ENCODE results near the gene TMEM82. TPM values are rescaled to one million over a fixed set of nuclear protein-coding genes. Genes with fewer than 3 reads are reported as not detected.

Gene TMEM82
- total RNA-seq, 3 donors from 2014 or later = not detected

GRCh38 chr1:15764890-15765289 lies 22.6 kb downstream of the TMEM82 start:
- Mint-ChIP-seq H3K4me1 (ENCODE audit: low read depth) (no peaks in the 10 kb centered on the region), H3K4me3 (no peak overlapping the region), H3K9me3 (no peaks in the 10 kb centered on the region), H3K36me3 (ENCODE audit: insufficient read depth) (no peaks in the 10 kb centered on the region), H3K27me3 (ENCODE audit: low read depth) (peaks cover 24% of the 10 kb centered on the region)
- ATAC-seq = no peak
- DNase-seq = no peak

GRCh38 chr1:15765495-15766194 lies 23.3 kb downstream of the TMEM82 start:
- ATAC-seq = no peak
- no peak for DNase-seq
- Mint-ChIP-seq H3K9me3 (no peaks in the 10 kb centered on the region), H3K27me3 (ENCODE audit: low read depth) (peaks cover 21% of the 10 kb centered on the region), H3K4me3 (no peak overlapping the region), H3K4me1 (ENCODE audit: low read depth) (no peaks in the 10 kb centered on the region), H3K36me3 (ENCODE audit: insufficient read depth) (no peaks in the 10 kb centered on the region)

- DNase-seq (no peak), ATAC-seq (no peak)
- H3K9me3 Mint-ChIP-seq = no peaks in the 10 kb centered on the region
- peaks cover 23% of the 10 kb centered on the region for H3K27me3 Mint-ChIP-seq (ENCODE audit: low read depth)
- H3K4me1 Mint-ChIP-seq (ENCODE audit: low read depth) = no peaks in the 10 kb centered on the region
- no peaks in the 10 kb centered on the region for H3K36me3 Mint-ChIP-seq (ENCODE audit: insufficient read depth)
- no peak overlapping the region for H3K4me3 Mint-ChIP-seq
Observed at GRCh38 chr1:15767941-15768340, 25.6 kb downstream of the TMEM82 start.

- H3K4me1 Mint-ChIP-seq (ENCODE audit: low read depth) = no peaks in the 10 kb centered on the region
- peaks cover 23% of the 10 kb centered on the region for H3K27me3 Mint-ChIP-seq (ENCODE audit: low read depth)
- no peaks in the 10 kb centered on the region for H3K36me3 Mint-ChIP-seq (ENCODE audit: insufficient read depth)
- no peak overlapping the region for H3K4me3 Mint-ChIP-seq
- H3K9me3 Mint-ChIP-seq = no peaks in the 10 kb centered on the region
- no peak for ATAC-seq
- DNase-seq = no peak
Observed at GRCh38 chr1:15768388-15768787, 26.1 kb downstream of the TMEM82 start.

GRCh38 chr1:15770313-15770962 lies 28.1 kb downstream of the TMEM82 start:
- DNase-seq (no peak), ATAC-seq (no peak)
- H3K27me3 Mint-ChIP-seq (ENCODE audit: low read depth) = peaks cover 21% of the 10 kb centered on the region
- no peak overlapping the region for H3K4me3 Mint-ChIP-seq
- no peaks in the 10 kb centered on the region for H3K4me1 Mint-ChIP-seq (ENCODE audit: low read depth)
- H3K36me3 Mint-ChIP-seq (ENCODE audit: insufficient read depth) = no peaks in the 10 kb centered on the region
- no peaks in the 10 kb centered on the region for H3K9me3 Mint-ChIP-seq

GRCh38 chr1:15771836-15772515 lies 29.7 kb downstream of the TMEM82 start:
- no peaks in the 10 kb centered on the region for H3K4me1 Mint-ChIP-seq (ENCODE audit: low read depth)
- no peaks in the 10 kb centered on the region for H3K9me3 Mint-ChIP-seq
- ATAC-seq (no peak), DNase-seq (no peak)
- H3K36me3 Mint-ChIP-seq (ENCODE audit: insufficient read depth) = no peaks in the 10 kb centered on the region
- no peak overlapping the region for H3K4me3 Mint-ChIP-seq
- H3K27me3 Mint-ChIP-seq (ENCODE audit: low read depth) = peaks cover 21% of the 10 kb centered on the region

GRCh38 chr1:15775706-15776105 lies 33.4 kb downstream of the TMEM82 start:
- no peaks in the 10 kb centered on the region for H3K9me3 Mint-ChIP-seq
- H3K4me3 Mint-ChIP-seq = no peak overlapping the region
- H3K27me3 Mint-ChIP-seq (ENCODE audit: low read depth) = peaks cover 15% of the 10 kb centered on the region
- no peaks in the 10 kb centered on the region for H3K36me3 Mint-ChIP-seq (ENCODE audit: insufficient read depth)
- DNase-seq (no peak), ATAC-seq (no peak)
- no peaks in the 10 kb centered on the region for H3K4me1 Mint-ChIP-seq (ENCODE audit: low read depth)

GRCh38 chr1:15777909-15778707 lies 35.8 kb downstream of the TMEM82 start:
- H3K27me3 Mint-ChIP-seq (ENCODE audit: low read depth) = peaks cover 2% of the 10 kb centered on the region
- no peak for ATAC-seq
- no peaks in the 10 kb centered on the region for H3K9me3 Mint-ChIP-seq
- no peak overlapping the region for H3K4me3 Mint-ChIP-seq
- H3K36me3 Mint-ChIP-seq (ENCODE audit: insufficient read depth) = no peaks in the 10 kb centered on the region
- DNase-seq = no peak
- H3K4me1 Mint-ChIP-seq (ENCODE audit: low read depth) = no peaks in the 10 kb centered on the region

- ATAC-seq (no peak), DNase-seq (no peak)
- H3K4me1 Mint-ChIP-seq (ENCODE audit: low read depth) = no peaks in the 10 kb centered on the region
Observed at GRCh38 chr1:15785683-15786082, 43.4 kb downstream of the TMEM82 start.

GRCh38 chr1:15786581-15786980 lies 44.3 kb downstream of the TMEM82 start:
- Mint-ChIP-seq H3K9me3 (no peaks in the 10 kb centered on the region), H3K36me3 (ENCODE audit: insufficient read depth) (no peaks in the 10 kb centered on the region)

More at GRCh38 chr1:15785683-15786082, 43.4 kb downstream of the TMEM82 start:
- peaks cover 7% of the 10 kb centered on the region for H3K27me3 Mint-ChIP-seq (ENCODE audit: low read depth)
- H3K36me3 Mint-ChIP-seq (ENCODE audit: insufficient read depth) = no peaks in the 10 kb centered on the region
- no peak overlapping the region for H3K4me3 Mint-ChIP-seq
- no peaks in the 10 kb centered on the region for H3K9me3 Mint-ChIP-seq

GRCh38 chr1:15788624-15789301 lies 46.5 kb downstream of the TMEM82 start:
- no peaks in the 10 kb centered on the region for H3K36me3 Mint-ChIP-seq (ENCODE audit: insufficient read depth)
- DNase-seq = no peak
- ATAC-seq = no peak
- H3K9me3 Mint-ChIP-seq = no peaks in the 10 kb centered on the region
- H3K27me3 Mint-ChIP-seq (ENCODE audit: low read depth) = peaks cover 11% of the 10 kb centered on the region
- H3K4me1 Mint-ChIP-seq (ENCODE audit: low read depth) = peaks cover 1% of the 10 kb centered on the region
- no peak overlapping the region for H3K4me3 Mint-ChIP-seq

More at GRCh38 chr1:15786581-15786980, 44.3 kb downstream of the TMEM82 start:
- DNase-seq (no peak), ATAC-seq (no peak)
- Mint-ChIP-seq H3K4me1 (ENCODE audit: low read depth) (no peaks in the 10 kb centered on the region), H3K27me3 (ENCODE audit: low read depth) (peaks cover 9% of the 10 kb centered on the region), H3K4me3 (no peak overlapping the region)

GRCh38 chr1:15796086-15796462 lies 53.8 kb downstream of the TMEM82 start:
- Mint-ChIP-seq H3K4me1 (ENCODE audit: low read depth) (peaks cover 1% of the 10 kb centered on the region), H3K27me3 (ENCODE audit: low read depth) (peaks cover 8% of the 10 kb centered on the region), H3K4me3 (no peak overlapping the region), H3K36me3 (ENCODE audit: insufficient read depth) (no peaks in the 10 kb centered on the region), H3K9me3 (no peaks in the 10 kb centered on the region)
- no peak for ATAC-seq
- no peak for DNase-seq
